HCEC 1CT (cell line): ENCODE data around the gene CRYL1.

Source experiments
- DNase-seq: peaks from one replicate; pipeline ENCODE4 v3.0.0-alpha.2; 2017

The CRYL1 gene, protein sequence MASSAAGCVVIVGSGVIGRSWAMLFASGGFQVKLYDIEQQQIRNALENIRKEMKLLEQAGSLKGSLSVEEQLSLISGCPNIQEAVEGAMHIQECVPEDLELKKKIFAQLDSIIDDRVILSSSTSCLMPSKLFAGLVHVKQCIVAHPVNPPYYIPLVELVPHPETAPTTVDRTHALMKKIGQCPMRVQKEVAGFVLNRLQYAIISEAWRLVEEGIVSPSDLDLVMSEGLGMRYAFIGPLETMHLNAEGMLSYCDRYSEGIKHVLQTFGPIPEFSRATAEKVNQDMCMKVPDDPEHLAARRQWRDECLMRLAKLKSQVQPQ

DNA sequence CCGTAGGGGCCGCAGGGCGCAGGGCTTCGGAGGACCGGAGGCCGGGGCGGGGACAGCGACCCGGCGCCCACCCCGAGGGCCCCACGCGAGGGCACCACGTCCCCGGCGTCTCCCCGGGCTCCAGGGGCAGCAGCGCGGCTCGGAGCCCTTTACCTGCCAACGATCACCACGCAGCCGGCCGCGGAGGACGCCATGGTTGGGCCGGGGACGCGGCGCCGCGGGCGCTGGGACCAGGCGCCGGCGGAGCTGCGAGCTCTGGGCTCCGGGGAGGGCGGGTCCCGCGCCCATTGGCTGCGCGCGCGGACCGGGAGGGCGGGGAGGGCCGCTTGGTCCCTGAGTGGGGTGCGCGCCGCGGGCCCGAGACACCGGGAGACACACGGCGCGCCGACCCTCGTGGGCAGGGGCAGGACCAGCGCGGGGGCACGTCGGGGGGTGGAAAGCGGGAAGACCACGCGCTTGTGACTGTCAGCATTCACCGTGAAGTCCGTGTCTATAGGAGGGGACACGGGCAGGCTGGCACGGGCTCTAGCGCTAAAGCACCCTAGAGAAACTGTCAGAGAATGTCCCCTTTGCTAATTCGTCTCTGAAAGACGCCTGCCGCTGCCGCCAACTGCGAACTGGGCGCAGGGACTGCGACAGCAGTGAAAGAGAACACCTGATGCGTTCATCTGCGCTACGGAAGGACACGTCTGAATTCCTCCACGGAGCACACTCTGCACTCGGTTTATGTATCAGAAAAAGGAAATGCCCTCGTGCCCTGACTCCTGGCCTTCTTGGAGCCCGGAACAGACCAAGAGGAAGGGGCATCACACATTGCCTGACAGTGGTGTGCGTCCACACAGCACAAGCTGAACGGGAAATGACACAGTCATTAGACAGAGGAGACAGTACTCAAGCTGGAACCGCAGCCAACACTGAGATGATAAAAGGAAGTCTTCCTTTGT is at the start of gene CRYL1:
CRYL1 (minus strand) TSS at position 257 of the 944 bp plus-strand sequence; CDS start at position 194, 63 bp downstream.
- peak; percentile 76 for DNase-seq

- no peak for DNase-seq
Observed at GRCh38 chr13:20573636-20574035, 48.0 kb upstream of the CRYL1 start.

GRCh38 chr13:20573186-20573585 is 47.5 kb upstream of the CRYL1 start:
- DNase-seq = no peak

- no peak for DNase-seq
Observed at GRCh38 chr13:20571676-20572075, 46.0 kb upstream of the CRYL1 start.

DNA sequence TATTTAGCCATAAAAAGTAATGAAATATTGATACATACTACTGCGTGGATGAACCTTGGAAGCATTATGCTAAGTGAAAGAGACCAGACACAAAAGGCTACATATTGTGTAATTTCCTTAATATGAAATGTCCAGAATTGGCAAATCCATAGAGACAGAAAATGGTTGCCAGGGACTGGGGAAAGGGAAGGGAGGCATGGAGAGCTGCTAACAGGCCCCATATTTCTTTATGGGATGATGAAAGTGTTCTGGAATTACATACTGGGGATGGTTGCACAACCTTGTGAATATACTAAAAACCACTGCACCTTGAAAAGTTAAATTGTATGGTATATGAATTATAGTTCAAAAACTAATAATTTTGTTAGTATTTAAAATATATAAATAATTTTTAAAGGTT is 44.9 kb upstream of the CRYL1 start:
- peak; percentile 45 for DNase-seq

DNA sequence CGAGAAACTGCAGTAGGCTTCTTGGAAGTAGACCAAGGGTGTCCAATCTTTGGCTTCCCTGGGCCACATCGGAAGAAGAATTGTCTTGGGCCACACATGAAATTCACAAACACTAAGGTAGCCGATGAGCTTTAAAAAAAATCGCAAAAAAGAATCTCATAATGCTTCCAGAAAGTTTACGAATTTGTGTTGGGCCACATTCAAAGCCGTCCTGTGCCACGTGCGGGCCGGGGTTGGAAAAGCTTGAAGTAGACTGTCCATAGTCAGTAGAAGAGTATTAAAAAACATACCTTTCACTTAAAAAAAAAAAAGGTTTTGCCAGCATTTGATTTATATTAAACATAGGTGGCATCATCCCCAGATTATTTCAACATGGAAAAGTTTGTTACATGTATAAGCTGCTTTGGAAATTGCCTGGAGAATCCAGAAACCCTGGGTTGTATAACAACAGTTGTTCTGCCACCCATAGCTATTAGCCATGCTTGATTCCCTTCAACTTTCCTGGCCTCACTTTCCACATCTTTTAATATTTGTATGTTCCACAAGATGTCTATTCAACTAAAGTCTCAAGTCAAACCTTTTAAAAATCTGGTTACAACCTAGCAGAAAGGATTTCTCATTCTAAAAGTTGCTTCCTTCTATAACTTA is 42.3 kb upstream of the CRYL1 start:
- DNase-seq = no peak

GRCh38 chr13:20566898-20567874 is 41.5 kb upstream of the CRYL1 start, which contains the start of gene IFT88:
Gene IFT88 (plus strand): TSS chr13:20567157. CDS start chr13:20574386, 7,229 bp downstream.
- peak; percentile 81 for DNase-seq

DNA sequence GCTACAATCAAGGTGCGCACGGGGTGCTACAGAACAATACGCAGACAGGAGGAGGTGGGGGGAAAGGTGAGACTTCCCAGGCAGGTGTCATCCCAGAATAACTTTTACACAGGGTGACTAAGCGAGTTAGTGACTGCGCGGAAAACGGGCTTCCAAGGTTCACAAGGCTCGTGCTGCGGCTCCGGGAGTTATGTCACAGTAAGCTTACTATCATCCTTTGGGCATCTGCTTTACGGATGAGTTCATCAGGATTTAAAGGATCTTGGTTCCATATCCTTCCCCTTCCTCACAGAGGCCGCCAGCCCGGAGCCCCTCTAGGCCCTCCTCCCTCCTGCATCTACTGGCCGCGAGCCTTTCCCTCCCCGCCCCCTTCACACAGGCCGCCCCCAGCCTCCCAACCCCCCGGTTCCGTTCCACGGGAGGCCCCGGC is 40.8 kb upstream of the CRYL1 start:
- peak; percentile 77 for DNase-seq

- DNase-seq = no peak
Observed at GRCh38 chr13:20565115-20565736, 39.6 kb upstream of the CRYL1 start.

DNA sequence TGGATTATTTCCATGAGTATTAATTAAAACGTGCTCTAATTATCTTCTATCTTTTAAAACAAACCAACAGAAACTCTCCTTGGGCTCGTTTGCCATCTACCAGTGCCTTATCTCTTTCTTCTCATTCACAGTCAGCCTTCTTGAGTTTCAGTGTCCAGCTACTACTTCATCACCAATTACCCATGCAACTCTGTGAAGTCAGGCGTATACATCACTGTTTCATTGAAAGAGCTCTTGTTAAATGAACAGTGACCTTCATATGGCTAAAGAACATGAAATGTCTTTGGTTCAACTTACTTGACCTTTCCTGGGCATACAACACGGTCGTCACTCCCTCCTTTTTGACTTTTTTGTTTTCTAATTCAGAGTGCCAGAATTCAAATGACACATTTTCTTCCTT is 36.1 kb upstream of the CRYL1 start:
- DNase-seq = no peak

- DNase-seq = no peak
Observed at GRCh38 chr13:20559659-20560356, 34.2 kb upstream of the CRYL1 start.

DNA sequence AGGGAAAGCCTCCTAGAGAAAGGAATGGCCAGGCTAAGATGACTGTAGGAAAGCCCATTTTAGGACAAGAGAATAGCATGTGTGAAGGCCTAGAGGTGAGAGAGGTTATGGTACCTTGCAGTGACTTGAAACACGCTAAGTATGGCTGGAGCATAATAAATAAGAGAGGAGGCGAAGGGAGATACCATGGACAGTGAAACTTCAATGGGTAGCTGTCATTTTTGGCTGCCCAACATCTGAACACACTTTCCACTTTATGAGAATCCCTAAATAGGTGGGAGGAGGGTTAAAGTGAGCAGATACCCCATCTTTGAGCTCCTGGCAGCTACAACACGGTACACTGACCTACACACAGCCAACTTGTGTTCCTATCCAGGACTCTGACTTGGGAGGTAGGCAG is 33.3 kb upstream of the CRYL1 start:
- DNase-seq = no peak

- DNase-seq = no peak
Observed at GRCh38 chr13:20553311-20553710, 27.7 kb upstream of the CRYL1 start.

GRCh38 chr13:20550799-20551198 is 25.1 kb upstream of the CRYL1 start:
- peak; percentile 28 for DNase-seq

DNA sequence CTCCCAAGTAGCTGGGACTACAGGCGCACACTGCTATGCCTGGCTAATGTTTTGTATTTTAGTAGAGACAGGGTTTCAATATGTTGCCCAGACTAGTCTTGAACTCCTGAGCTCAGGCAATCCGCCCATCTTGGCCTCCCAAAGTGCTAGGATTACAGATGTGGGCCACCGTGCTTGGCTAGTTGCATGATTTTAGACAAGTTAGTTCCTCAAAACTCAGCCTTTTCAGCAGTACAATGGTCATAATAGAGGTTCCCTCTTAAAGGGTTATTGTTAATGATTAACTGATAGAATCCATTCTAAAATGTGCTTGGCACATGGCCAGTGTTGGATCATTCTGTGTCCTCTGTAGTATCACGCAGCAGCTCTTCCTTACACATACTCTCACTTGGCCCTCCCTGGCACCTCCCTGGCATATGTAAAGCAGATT is 21.8 kb upstream of the CRYL1 start:
- no peak for DNase-seq

DNA sequence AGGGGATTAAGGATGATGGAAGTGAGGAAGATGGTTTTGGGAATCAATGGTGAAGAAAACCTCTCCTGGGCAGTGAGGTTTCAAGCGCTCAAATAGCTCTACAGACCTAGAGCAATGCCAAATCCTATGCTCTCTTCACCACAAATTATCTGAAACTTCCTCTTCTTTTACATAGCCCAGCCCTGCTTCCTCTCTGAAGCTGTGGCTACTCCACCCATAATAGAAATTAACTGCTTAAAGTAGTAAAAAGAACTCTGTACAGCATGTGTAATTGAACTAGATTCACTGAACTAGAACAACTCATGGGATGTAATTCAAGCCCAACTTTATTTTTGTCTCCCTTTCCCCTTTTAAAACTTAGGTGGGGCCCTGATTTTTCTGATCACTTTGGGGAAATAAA is 20.9 kb upstream of the CRYL1 start:
- DNase-seq = no peak

- no peak for DNase-seq
Observed at GRCh38 chr13:20544201-20544923, 18.7 kb upstream of the CRYL1 start.

DNA sequence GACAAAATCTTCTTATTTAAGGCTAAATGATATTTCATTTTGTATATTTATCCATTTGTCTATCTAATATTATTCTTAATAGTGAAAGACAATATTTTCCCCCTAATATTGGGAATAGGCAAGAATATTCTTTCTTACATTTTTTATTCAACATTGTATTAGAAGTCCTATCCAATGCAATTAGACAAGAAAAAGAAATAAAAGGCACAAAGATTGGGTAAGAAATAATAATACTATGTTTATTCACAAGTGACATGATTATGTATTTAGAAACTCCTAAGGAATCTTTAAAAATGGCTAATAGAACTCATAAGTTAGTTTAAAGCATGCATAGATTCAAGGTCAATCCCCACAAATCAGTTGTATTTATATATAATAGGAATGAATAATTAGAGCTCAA is 11.3 kb upstream of the CRYL1 start:
- no peak for DNase-seq

GRCh38 chr13:20534038-20534608 is 8.5 kb upstream of the CRYL1 start:
- DNase-seq = no peak

- no peak for DNase-seq
Observed at GRCh38 chr13:20528452-20528851, 2.8 kb upstream of the CRYL1 start.
